NCI-H1436 treated with DMSO at 0.1 percent for 48 hours (cell line): ENCODE results near the gene GALNT10.

ENCODE experiments used
- DNase-seq: peaks from one replicate; lab custom pipeline; 2025; lab: John Stamatoyannopoulos, UW

Gene GALNT10

DNA sequence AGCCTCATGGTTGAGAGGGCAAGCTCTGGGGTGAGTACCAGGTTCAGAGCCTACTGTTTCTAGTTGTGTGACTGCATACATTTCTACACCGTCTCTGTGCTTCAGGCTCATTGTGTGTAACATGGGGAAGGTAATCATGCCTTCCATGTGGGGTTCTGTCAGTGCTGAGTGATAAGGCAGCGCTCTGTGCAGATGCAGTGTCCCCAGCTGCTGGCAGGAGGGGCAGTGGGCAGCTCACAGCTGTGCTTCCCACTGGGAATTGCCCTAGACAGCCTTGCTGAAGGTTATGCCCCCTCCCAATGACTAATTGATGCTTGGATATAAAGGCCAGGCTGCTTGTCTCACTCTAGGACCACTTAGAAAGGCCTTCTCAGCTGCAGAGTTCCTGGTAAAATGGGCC is 133.5 kb downstream of the GALNT10 start:
- DNase-seq, result no peak

DNA sequence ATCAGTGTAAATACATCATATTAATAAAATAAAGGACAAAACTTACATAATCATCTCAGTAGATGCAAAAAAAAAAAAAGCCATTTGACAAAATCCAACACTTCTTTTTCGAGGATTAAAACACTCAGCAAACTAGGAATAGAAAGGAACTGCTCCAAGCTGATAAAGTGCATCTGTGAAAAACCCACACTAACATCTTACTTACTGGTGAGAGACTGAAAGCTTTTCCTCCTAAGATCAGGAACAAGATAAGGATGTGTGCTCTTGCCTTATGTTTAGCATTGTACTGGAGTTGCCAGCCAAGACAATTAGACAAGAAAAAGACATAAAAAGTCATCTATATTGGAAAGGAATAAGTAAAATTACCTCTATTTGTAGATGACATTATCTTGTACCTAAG is 135.0 kb downstream of the GALNT10 start:
- no peak for DNase-seq

DNA sequence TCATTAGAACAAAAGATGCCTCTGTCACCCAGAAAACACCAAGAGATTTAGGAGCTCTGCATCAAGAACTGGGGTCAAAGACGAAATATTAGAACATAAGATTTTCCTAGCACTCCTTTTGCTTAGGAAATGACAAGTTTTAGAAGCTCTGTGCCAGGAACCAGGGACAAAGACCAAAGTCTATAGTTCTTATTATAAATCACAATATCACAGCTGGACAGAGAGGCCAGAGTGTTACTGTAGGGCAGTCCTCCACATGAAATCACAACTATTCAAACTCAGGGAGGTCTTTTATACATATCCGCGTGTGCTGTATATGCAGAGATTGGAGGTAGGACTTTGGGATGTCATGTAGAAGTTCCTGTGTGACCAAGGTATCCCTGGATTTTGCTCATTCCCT is 138.5 kb downstream of the GALNT10 start:
- no peak for DNase-seq

DNA sequence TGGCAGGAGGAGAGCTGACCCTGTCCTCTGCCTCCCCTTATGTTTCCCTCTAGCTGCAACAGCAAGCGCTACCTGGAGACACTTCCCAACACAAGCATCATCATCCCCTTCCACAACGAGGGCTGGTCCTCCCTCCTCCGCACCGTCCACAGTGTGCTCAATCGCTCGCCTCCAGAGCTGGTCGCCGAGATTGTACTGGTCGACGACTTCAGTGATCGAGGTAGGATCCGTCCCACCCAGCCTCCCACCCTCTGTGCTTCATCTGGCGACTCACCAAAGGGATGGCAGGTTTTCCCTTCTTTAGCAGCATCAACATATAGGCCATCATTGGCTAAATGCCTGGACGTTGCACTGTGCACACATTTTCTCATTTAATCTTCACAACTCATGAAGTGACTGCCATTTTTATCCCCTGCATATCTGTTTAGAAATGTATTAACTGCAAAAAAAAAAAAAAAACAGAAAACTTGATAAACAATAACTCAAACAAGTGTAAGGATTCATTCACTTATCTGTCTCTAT is 139.0 kb downstream of the GALNT10 start:
- no peak for DNase-seq

DNA sequence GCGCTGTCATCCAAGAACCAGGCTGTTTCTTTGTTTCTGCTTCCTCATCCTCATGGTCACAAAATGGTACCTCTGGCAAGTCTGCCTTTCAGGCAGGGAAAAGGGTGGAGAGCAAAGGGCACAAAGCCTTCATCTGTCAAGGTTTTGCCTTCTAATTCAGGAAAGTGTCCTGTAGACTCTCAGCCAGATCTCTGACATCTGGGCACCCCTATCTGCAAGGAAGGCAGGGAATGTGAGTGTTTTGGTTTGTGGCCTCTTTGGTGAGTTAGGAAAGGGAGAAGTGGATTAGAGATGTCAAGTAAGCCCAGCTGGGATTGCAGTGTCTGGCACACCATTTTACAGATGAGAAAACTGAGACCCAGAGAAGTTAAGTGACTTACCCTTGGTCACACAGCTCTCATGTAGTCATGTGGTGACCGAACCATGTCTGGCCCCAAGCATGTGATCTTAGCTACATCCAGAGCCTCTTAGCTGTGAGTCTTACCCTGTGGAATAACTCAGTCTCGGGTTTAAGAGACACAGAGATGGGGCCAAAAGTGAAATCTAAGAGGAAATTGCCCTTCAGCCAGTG is 139.6 kb downstream of the GALNT10 start:
- DNase-seq, result no peak

DNA sequence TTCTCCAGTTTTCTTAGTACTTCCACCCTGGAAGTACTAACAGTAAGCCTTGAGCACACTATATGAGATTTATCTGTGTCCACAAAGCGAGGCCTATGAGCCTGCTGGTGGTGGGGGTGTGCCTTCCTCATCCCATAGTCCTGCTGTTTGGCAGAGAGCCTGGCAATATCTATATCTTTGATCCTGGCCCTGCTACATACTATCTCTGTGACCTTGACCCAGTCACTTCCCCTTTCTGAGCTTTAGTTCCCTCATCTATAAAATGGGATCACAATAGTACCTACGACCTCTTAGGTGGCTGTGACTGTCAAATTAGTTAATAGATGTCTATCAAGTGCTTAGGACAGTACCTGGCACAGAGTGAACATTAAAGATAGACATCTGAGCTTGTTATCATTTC is 140.7 kb downstream of the GALNT10 start:
- DNase-seq, result no peak

DNA sequence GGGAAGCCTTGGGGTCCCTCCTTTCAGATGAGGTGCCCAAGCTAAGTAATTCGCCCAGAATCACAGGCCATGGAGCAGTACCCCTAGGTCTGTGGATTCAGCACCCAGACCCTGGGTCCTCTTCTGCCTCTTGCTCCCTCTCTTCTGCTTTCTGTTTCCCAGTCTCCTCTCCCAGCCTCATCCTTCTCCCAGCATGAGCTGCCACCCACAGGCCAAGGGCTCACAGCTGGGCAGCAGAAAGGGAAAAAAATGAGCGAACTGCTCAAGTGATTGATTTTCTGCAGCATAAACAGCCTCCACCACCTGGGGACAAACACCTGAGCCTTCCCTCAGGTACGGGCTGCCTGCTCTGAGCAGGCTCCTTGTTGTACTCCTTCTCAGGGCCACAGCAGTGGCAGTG is 141.4 kb downstream of the GALNT10 start:
- no peak for DNase-seq

DNA sequence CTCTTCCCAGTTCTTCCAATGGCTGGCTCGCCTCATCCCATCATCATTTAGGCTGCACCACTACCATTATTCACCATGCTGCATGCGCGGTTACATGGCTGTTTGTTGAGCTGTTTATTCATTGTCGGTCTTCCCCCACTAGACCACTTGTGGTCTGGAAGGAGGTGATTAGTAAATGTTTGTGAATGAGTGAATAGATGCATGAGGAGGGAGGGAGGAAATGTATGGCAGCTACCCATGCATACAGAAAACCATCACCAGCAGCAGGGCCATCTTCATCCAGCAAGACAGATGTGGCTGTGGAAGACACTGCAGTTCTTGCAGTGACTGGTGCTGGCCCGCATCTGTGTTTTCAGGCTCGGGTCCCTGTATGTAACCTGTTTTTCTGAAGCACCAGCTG is 141.9 kb downstream of the GALNT10 start:
- DNase-seq, result no peak

DNA sequence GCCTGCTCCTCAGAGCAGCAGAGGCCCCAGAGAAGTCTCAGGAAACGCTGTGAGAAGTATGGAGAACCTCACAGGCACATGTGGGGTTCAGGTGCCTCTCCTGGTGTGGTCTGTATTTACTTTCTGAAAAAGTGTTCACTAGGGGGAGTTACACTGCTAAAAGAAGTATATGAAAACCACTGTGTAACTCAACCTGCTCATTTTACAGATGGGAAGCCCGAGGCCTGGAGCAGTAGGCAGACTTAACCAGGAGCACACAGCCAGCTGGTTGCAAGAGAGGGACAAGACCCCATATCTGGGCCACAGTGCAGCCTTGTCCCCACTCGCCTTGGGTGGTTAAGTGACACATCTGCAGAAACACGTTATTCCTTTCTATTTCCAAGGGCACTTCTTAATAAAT is 142.5 kb downstream of the GALNT10 start:
- DNase-seq, result no peak

DNA sequence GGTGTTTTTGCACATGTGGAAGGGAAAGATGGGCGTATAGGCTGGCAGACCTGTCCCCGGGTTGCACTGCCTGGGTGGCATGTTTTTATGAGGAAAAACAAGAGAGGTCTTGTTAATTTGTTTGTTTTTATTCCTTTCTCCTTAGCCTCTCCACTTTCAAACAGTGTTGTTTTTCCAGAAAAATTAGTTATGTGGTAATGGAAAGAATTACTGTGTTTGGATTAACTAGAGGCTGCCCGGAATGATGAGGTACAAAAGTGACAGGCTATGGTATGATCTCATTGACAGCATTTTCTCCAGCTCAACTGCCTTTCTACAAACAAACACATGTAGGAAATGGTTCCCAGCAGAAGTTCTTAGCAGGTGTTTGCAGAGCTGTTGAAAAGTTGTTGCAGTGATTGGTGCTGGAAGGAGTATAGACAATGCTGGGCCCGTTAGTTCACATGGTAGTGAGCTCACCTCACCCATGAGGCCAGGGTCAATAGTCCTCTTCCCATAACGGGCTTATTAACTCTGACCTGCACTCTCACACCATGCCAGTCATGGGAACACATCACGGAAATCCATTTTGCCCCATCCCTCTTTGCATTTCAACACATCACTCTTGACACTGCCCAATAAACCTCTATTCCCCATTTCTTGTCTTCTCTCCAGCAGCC is 144.0 kb downstream of the GALNT10 start:
- no peak for DNase-seq

DNA sequence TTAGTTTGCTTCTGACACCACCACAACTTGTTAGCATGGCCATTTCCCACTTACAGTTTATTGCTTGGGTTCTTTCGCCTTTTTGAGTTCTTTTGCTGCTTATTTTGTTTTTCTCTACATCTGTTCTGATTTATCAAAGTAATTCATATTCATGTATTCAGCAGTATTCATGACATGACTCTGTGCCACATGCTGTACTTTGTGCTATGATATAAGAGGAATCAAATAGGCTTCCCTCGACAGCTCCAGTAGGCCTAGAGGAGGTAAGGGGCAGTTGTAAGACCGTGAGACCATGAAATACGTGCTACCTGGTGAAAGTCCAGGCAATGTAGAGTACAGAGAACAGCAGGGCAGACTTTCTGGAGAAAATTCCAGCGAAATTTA is 144.5 kb downstream of the GALNT10 start:
- no peak for DNase-seq

DNA sequence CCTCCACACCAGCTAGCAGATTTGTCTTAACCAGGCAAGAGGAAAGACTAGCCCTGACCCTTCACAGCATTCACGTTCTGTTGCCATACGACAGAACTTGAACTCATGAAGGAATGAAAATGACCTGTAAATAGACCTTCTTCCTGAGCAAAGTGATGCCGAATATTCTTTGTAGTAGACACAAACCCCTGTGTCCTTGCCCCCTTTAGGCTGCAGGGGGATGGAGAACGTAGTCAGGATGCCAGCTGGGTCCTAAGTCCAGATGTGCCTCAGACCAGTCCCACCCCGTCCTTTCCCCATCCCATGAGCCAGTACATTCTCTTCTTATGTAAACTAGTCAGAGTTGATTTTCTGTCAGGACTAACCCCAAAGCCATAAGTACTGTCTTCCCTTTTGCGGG is 151.1 kb downstream of the GALNT10 start:
- DNase-seq, result no peak

DNA sequence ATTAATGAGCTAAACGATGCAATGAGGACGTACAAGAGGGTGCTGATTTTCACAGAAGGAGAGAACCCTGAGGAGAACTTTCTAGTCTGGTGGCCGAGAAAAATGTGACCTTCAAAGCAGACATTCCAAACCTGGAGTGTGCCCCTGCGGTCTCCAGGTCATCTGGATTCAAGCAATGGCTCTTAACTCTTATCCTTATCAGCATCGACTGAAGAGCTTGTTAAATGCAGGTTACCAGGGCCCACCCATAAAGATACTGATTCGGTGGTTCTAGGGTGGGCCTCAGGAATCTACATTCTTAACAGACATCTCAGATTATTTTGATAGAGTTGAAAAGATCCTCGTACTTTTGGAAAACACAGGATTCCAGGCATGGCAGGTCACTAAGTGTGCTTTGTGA is 151.7 kb downstream of the GALNT10 start:
- DNase-seq, result no peak

DNA sequence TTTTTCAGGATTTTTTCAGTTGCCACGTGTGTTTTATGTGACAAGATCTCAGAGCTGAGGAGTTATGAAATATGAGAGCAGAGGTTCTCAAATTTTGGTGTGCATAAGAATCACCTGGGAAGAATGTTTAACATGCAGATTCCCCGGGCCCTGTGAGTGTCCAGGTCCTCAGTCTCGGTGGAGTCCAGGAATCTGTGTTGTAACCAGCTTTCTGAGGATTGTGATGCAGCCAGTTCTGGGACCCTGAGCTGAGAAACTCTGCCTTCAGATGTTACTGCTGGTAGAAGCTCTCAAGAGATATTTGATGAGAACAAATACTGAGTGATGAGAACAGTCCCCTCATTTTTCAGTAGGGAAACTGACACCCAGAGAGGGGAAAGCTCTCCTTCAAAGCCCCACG is 152.4 kb downstream of the GALNT10 start:
- DNase-seq, result no peak

DNA sequence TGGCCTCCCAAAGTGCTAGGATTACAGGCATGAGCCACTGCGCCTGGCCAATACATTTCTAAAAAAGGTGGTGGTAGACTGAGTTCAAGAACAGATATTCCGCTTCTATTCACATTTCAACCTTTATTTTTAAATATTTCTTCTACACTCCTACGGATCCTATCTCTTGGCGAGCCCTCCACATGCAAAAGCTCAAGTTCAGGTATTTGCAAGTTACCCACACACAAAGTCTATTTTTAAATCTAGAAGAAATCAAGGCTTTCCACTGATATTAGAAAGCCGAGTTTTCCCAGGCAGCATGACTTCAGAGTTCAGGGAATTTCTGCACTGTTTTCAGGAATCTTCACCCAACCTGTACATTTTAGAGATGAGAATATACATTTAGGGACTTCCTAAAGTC is 153.9 kb downstream of the GALNT10 start:
- no peak for DNase-seq

DNA sequence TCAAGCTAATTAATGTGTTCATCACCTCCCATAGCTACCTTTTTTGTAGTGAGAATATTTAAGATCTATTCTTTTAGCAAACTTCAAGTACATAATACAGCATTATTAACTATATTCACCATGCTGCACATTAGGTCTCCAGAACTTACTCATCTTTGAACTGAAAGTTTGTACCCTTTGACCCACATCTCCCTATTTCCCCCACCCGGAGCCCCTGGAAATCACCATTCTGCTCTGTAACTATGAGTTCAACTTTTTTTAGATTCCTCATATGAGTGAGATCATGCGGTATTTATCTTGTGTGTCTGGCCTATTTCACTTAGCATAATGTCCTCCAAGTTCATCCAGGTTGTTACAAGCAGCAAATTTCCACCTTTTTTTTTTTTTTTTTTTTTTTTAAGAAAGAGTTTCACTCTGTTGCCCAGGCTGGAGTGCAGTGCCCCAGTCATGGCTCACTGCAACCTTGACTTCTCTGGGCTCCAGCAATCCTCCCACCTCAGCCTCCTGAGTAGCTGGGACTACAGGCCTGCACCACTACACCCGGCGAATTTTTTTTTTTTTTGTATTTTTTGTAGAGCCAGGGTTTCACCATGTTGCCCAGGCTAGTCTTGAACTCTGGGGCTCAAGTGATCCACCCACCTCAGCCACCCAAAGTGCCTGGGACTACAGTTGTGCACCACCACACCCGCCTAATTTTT is 154.9 kb downstream of the GALNT10 start:
- no peak for DNase-seq

DNA sequence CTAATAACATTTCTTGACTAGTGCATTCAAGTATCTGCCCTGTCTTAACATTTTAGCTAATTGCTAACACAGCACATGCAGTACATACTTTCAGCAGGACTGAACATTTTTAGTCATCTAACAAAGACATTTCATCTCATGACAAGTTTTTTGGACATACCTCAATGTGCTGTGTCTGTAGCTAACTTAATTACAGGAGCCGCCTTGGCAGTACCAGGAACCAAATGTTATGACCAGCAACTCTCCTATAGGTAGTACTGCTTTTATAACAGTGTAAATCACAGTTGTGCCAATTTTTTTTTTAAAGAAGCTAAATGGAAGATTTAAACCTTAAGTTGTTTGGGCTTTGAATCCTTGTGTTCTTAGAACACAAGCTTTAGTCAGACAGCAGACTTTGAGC is 155.9 kb downstream of the GALNT10 start:
- DNase-seq, result no peak

DNA sequence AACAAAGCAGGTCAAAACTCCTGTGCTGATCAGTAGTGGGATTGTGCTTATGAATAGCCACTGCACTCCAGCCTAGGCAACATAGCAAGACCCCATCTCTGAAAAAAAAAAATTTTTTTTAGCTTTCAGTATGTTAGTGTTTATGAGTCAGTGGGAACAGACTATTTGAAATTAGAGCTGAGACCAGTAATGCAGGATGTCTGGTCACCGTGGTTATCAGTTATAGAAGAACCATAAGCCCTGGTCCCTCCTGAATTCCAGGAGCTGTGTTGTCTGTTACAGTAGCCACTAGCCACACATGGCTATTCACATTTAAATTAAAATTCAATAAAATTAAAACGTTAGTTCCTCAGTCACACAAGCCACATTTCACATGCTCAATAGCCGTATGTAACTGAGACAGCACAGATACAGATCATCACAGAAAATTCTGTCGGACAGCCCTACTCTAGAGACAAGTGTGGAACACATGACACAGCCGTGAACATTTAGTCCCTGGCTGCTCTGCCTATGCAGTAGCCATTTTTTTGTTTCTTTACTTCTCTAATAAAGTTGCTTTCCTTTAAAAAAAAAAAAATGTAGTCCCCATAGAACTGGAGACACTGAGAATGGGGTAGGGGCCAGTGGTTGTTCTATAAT is 159.2 kb downstream of the GALNT10 start:
- no peak for DNase-seq

DNA sequence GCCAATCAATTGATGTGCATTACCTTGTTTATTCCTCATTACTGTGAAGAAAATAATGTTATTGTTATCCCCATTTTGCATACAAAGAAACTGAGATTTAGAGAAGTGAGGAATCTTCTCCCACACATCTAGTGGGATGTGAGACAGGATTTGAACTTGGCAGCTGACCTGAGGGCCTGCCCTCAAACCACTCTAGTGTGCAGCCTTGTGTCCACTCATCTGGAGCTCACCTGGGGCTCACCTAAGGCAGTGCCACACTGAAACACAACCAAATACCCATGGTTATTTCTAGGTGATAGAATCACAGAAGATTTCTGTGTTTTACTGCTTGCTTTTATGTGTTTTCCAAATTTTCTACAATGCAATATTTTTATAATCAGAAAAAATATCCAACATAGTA is 160.6 kb downstream of the GALNT10 start:
- no peak for DNase-seq

DNA sequence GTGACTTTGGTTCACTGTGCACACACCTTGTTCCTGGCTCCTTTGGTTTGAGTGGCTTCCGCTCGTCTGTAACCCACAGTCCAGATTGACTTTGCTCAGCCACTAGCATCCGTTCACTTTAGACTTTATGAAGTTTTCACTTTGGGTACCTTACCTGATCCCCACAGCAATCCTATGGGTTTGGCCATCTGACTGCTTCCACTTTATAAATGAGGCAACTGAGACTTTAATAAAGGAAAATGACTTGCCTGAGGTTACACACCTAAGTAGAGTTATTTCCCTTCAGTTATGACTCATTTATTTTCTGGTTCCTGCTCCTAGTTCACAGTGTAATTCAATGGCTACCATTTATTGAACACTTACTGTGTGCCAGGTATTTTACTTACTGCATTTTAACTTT is 161.0 kb downstream of the GALNT10 start:
- DNase-seq, result no peak

DNA sequence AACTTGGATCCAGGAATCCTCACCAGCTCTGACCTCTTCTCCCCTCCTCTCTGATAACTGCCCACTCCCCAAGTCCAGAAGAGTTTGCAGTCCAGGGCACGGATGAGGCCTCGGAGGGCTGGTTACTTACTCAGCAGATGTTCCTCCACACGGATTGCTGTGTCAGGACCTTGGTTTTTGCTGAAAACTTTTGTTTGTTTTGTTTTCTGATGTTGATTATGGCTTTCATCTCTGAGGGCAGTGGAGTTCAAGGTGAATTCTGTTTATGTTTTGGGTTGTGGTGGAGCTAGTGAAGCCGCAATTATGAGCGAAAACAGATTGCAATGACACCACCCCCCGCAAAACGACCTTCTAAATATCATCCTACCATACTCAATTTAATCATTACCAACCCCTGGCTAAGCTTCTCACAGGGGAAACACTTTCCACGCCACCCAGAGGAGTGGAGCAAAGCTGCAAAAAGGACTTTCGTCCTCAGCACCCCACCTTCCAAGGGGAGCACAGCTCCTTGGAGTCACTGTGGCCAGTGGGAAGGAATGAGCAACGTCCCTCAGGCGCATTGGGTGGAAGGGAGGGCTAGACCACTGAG is 162.5 kb downstream of the GALNT10 start:
- DNase-seq, result no peak

DNA sequence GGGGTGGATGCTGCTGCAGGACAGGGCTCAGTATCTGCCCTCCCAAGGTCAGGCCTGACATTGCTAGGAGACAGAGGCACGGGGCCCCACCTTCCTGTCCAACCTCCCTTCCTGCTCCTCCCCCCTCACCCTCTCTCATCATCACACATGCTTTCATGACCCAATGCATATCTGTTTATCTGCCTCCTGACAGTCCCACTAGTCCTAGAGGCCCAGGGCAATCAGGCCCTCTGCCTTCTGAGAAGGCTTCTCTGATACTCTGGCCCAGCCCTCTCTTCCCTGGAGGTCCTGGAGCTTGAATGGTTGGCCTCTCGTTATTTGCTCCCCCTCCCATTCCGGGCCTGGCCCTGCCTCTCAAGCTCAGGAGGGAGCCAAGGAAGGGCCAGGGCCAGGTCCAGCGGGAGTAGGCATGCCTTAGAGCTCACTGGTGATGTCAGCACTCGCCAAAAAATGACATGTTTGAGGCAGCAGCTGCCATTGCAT is 164.6 kb downstream of the GALNT10 start:
- no peak for DNase-seq
